HEK293 (cell line): ENCODE results near the gene TMEM208.

Experiments
- CTCF ChIA-PET: fragments of 350-600 bp; formaldehyde crosslinking; extraction: SDS; loops from one replicate; lab custom pipeline; 2021; ENCODE audit warnings: antibody characterized with exemption; lab: Yijun Ruan, JAX
- POLR2A ChIA-PET: fragments of 300-600 bp; formaldehyde crosslinking; extraction: SDS; loops from one replicate; lab custom pipeline; 2020; ENCODE audit warnings: antibody characterized with exemption, inconsistent platforms; lab: Yijun Ruan, JAX
- H3K27ac ChIP-seq: fragments of 200-500 bp; sonication (Bioruptor generic); 2 replicates; pipeline ENCODE4 v1.5.1; 2014; ENCODE audit warnings: low read depth, low read length, control low read depth, inconsistent platforms; ENCODE audit errors: extremely low read depth
- H3K36me3 ChIP-seq, 2 experiments: fragments of 200-500 bp in 1 of 2; sonication (Bioruptor generic) in 1 of 2; 1 replicate in 1 of 2; 2 replicates in 1 of 2; pipeline ENCODE4 v1.5.1; 2014 to 2017; ENCODE audit warnings: inconsistent platforms in 2 of 2, low read length in 2 of 2; ENCODE audit not compliant: control insufficient read depth in 2 of 2, insufficient read depth in 1 of 2
- H3K4me1 ChIP-seq: fragments of 200-500 bp; sonication (Bioruptor generic); 2 replicates; pipeline ENCODE4 v1.5.1; 2014; ENCODE audit warnings: mild to moderate bottlenecking, low read length, inconsistent platforms; ENCODE audit not compliant: control insufficient read depth, insufficient read depth
- H3K4me3 ChIP-seq: 2 replicates; pipeline ENCODE4 v1.5.1; 2011; ENCODE audit warnings: low read depth, mild to moderate bottlenecking, control low read depth, low read length, moderate library complexity
- H3K9me3 ChIP-seq: fragments of 200-500 bp; sonication (Bioruptor generic); 2 replicates; pipeline ENCODE4 v1.5.1; 2014; ENCODE audit warnings: low read depth, low read length, inconsistent platforms; ENCODE audit not compliant: control insufficient read depth, insufficient read depth
- HOXC10 ChIP-seq: sonication (generic); formaldehyde crosslinking; IDR thresholded peaks from 2 replicates; pipeline ENCODE4 v1.8.1; 2023; ENCODE audit warnings: mild to moderate bottlenecking, missing genetic modification reagents
- HOXD13 ChIP-seq: sonication (generic); formaldehyde crosslinking; IDR thresholded peaks from 2 replicates; pipeline ENCODE4 v1.8.0; 2022; ENCODE audit warnings: missing genetic modification reagents, borderline replicate concordance
- YY1 ChIP-seq: fragments of 450-650 bp; formaldehyde crosslinking; IDR thresholded peaks from 2 replicates; pipeline ENCODE4 v1.5.1; 2018; ENCODE audit warnings: missing biosample characterization, missing genetic modification characterization
- ZBTB17 ChIP-seq: fragments of 450-650 bp; formaldehyde crosslinking; IDR thresholded peaks from 2 replicates; pipeline ENCODE4 v1.5.1; 2016; ENCODE audit warnings: missing biosample characterization, missing genetic modification characterization
- ZIC2 ChIP-seq: fragments of 450-650 bp; formaldehyde crosslinking; IDR thresholded peaks from 2 replicates; pipeline ENCODE4 v1.5.1; 2016; ENCODE audit warnings: missing biosample characterization, missing genetic modification characterization
- ZNF23 ChIP-seq: fragments of 450-650 bp; formaldehyde crosslinking; IDR thresholded peaks from 2 replicates; pipeline ENCODE4 v1.5.1; 2016; ENCODE audit warnings: missing biosample characterization, missing genetic modification characterization, borderline replicate concordance
- ZNF239 ChIP-seq: fragments of 450-650 bp; formaldehyde crosslinking; IDR thresholded peaks from 2 replicates; pipeline ENCODE4 v1.5.1; 2016; ENCODE audit warnings: missing biosample characterization, missing genetic modification characterization
- ZNF37A ChIP-seq: fragments of 450-650 bp; IDR thresholded peaks from 2 replicates; pipeline ENCODE4 v1.5.1; 2018; ENCODE audit warnings: missing biosample characterization, missing genetic modification characterization
- ZNF473 ChIP-seq: fragments of 450-650 bp; formaldehyde crosslinking; IDR thresholded peaks from 2 replicates; pipeline ENCODE4 v1.5.1; 2017; ENCODE audit warnings: missing biosample characterization, missing genetic modification characterization
- ZNF585B ChIP-seq: fragments of 450-650 bp; formaldehyde crosslinking; IDR thresholded peaks from 2 replicates; pipeline ENCODE4 v1.5.1; 2016; ENCODE audit warnings: missing biosample characterization, missing genetic modification characterization
- ZNF623 ChIP-seq: fragments of 450-650 bp; formaldehyde crosslinking; IDR thresholded peaks from 2 replicates; pipeline ENCODE4 v1.5.1; 2016; ENCODE audit warnings: missing biosample characterization, missing genetic modification characterization
- ZNF629 ChIP-seq: fragments of 450-650 bp; formaldehyde crosslinking; IDR thresholded peaks from 2 replicates; pipeline ENCODE4 v1.5.1; 2017; ENCODE audit warnings: missing biosample characterization, missing genetic modification characterization
- ZNF677 ChIP-seq: fragments of 450-650 bp; IDR thresholded peaks from 2 replicates; pipeline ENCODE4 v1.5.0; 2018; ENCODE audit warnings: missing biosample characterization, mild to moderate bottlenecking, missing genetic modification characterization, moderate library complexity
- ZNF747 ChIP-seq: fragments of 450-650 bp; formaldehyde crosslinking; IDR thresholded peaks from 2 replicates; pipeline ENCODE4 v1.5.1; 2016; ENCODE audit warnings: missing biosample characterization, missing genetic modification characterization
- ZNF791 ChIP-seq: fragments of 450-650 bp; formaldehyde crosslinking; IDR thresholded peaks from 2 replicates; pipeline ENCODE4 v1.5.1; 2016; ENCODE audit warnings: missing biosample characterization, missing genetic modification characterization
- ZSCAN4 ChIP-seq: fragments of 450-650 bp; formaldehyde crosslinking; IDR thresholded peaks from 2 replicates; pipeline ENCODE4 v1.5.1; 2017; ENCODE audit warnings: missing biosample characterization, missing genetic modification characterization
- TF ChIP-seq, protein P1 (sequence below): fragments of 450-650 bp; formaldehyde crosslinking; IDR thresholded peaks from 2 replicates; pipeline ENCODE4 v1.5.1; 2017; ENCODE audit warnings: missing biosample characterization, missing genetic modification characterization
- TF ChIP-seq, protein P2 (sequence below): fragments of 450-650 bp; formaldehyde crosslinking; IDR thresholded peaks from 2 replicates; pipeline ENCODE4 v1.5.1; 2016; ENCODE audit warnings: missing biosample characterization, missing genetic modification characterization
- TF ChIP-seq, protein P3 (sequence below): fragments of 450-650 bp; formaldehyde crosslinking; conservative IDR thresholded peaks from 2 replicates; pipeline ENCODE4 v1.5.1; 2016; ENCODE audit warnings: low read depth, missing biosample characterization, missing genetic modification characterization

TMEM208 gene

GRCh38 chr16:67255553-67256221, 28.8 kb downstream of the TMEM208 start (continued):
- no peak for TF ChIP-seq YY1 (tag by site-specific recombination)
- no peak for TF ChIP-seq ZNF23 (tag by site-specific recombination)
- no peak for TF ChIP-seq ZNF585B (tag by site-specific recombination)

- Histone ChIP-seq H3K9me3 (no peaks in the 10 kb centered on the region), H3K36me3 (peaks cover 0 to 19% of the 10 kb centered on the region in 2 experiments; a peak in 1 of 3 replicates), H3K4me3 (no peak overlapping the region), H3K4me1 (no peaks in the 10 kb centered on the region), H3K27ac (no peak overlapping the region)
- ChIA-PET POLR2A (interaction anchor here (0.6 kb wide), 1 partner anchor 374 kb away, joined by 7 read pairs; no protein-coding TSS in a partner anchor), CTCF (interaction anchor here (2.7 kb wide), 1 partner anchor 28 kb away, joined by 12 read pairs; no protein-coding TSS in a partner anchor)
- TF ChIP-seq ZBTB17 (tag by site-specific recombination): no peak
- no peak for TF ChIP-seq ZIC2
- no peak for TF ChIP-seq ZNF791 (tag by site-specific recombination)
Measured at GRCh38 chr16:67256701-67257230, 29.8 kb downstream of the TMEM208 start.

- H3K4me3 ChIP-seq: no peak overlapping the region
- H3K27ac ChIP-seq: no peak overlapping the region
- H3K36me3 ChIP-seq: peaks cover 0 to 17% of the 10 kb centered on the region in 2 experiments; a peak in 1 of 3 replicates
- CTCF ChIA-PET: interaction anchor here (1.5 to 2.7 kb wide), 2 partner anchors 16 to 27 kb away, joined by 3 to 12 read pairs; no protein-coding TSS in a partner anchor
- no peaks in the 10 kb centered on the region for H3K4me1 ChIP-seq
- no peaks in the 10 kb centered on the region for H3K9me3 ChIP-seq
- TF ChIP-seq ZNF473 (tag by site-specific recombination) (no peak), HOXD13 (CRISPR knock-in tag) (no peak), ZNF37A (tag by site-specific recombination) (no peak), HOXC10 (CRISPR knock-in tag) (no peak)
- TF ChIP-seq, protein P1, sequence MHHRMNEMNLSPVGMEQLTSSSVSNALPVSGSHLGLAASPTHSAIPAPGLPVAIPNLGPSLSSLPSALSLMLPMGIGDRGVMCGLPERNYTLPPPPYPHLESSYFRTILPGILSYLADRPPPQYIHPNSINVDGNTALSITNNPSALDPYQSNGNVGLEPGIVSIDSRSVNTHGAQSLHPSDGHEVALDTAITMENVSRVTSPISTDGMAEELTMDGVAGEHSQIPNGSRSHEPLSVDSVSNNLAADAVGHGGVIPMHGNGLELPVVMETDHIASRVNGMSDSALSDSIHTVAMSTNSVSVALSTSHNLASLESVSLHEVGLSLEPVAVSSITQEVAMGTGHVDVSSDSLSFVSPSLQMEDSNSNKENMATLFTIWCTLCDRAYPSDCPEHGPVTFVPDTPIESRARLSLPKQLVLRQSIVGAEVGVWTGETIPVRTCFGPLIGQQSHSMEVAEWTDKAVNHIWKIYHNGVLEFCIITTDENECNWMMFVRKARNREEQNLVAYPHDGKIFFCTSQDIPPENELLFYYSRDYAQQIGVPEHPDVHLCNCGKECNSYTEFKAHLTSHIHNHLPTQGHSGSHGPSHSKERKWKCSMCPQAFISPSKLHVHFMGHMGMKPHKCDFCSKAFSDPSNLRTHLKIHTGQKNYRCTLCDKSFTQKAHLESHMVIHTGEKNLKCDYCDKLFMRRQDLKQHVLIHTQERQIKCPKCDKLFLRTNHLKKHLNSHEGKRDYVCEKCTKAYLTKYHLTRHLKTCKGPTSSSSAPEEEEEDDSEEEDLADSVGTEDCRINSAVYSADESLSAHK (tag by site-specific recombination): no peak
- TF ChIP-seq, all 188 proteins: peak for 0
- POLR2A ChIA-PET: interaction anchor here (0.6 kb wide), 1 partner anchor 374 kb away, joined by 7 read pairs; no protein-coding TSS in a partner anchor
Measured at GRCh38 chr16:67257486-67258160, 30.7 kb downstream of the TMEM208 start.

DNA sequence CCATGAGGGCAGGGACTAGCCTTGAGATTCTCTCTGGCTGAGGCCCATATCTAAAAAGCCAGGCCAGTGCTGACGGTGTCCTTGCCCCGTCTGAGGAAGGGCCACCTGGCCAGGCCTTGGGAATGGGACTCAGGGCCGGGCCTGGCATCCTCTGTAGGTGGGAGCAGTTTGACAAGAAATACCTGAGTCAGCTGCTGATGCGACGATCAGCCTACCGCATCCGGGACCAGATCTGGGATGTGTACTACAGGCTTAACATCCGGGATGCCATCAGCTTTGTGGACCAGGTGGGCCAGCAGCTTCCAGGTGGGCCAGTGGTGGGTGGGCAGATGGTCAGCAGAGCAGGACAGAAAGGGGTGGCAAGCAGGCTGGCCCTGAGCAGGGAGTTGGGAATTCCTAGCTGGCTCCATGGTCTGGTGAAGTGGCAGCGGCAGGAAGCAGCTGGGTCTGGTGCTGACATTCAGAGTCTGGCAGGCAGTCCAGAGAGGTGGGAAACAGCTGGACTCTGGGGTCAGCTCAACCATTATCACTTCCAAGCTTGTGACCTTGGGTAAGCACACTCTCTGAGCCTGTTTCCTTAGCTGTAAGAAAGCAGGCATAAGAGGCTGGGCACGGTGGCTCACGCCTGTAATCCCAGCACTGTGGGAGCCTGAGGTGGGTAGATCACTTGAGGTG, 31.4 kb downstream of the TMEM208 start:
- Histone ChIP-seq H3K9me3 (no peaks in the 10 kb centered on the region), H3K4me3 (no peak overlapping the region), H3K36me3 (peaks cover 0 to 13% of the 10 kb centered on the region in 2 experiments; a peak in 2 of 3 replicates), H3K4me1 (no peaks in the 10 kb centered on the region), H3K27ac (no peak overlapping the region)
- CTCF ChIA-PET: interaction anchor here (1.5 to 2.7 kb wide), 2 partner anchors 16 to 26 kb away, joined by 3 to 12 read pairs; no protein-coding TSS in a partner anchor
- POLR2A ChIA-PET: interaction anchor here (0.6 kb wide), 1 partner anchor 13 kb away, joined by 4 read pairs; no protein-coding TSS in a partner anchor
- TF ChIP-seq ZNF791 (tag by site-specific recombination) (no peak), ZNF239 (tag by site-specific recombination) (no peak), ZNF747 (tag by site-specific recombination) (no peak), ZNF623 (tag by site-specific recombination) (no peak), ZNF629 (tag by site-specific recombination) (no peak), ZNF677 (tag by site-specific recombination) (no peak), ZSCAN4 (no peak)
- TF ChIP-seq, protein P2, sequence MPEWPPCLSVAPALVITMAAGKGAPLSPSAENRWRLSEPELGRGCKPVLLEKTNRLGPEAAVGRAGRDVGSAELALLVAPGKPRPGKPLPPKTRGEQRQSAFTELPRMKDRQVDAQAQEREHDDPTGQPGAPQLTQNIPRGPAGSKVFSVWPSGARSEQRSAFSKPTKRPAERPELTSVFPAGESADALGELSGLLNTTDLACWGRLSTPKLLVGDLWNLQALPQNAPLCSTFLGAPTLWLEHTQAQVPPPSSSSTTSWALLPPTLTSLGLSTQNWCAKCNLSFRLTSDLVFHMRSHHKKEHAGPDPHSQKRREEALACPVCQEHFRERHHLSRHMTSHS (tag by site-specific recombination): no peak
- TF ChIP-seq, protein P3, sequence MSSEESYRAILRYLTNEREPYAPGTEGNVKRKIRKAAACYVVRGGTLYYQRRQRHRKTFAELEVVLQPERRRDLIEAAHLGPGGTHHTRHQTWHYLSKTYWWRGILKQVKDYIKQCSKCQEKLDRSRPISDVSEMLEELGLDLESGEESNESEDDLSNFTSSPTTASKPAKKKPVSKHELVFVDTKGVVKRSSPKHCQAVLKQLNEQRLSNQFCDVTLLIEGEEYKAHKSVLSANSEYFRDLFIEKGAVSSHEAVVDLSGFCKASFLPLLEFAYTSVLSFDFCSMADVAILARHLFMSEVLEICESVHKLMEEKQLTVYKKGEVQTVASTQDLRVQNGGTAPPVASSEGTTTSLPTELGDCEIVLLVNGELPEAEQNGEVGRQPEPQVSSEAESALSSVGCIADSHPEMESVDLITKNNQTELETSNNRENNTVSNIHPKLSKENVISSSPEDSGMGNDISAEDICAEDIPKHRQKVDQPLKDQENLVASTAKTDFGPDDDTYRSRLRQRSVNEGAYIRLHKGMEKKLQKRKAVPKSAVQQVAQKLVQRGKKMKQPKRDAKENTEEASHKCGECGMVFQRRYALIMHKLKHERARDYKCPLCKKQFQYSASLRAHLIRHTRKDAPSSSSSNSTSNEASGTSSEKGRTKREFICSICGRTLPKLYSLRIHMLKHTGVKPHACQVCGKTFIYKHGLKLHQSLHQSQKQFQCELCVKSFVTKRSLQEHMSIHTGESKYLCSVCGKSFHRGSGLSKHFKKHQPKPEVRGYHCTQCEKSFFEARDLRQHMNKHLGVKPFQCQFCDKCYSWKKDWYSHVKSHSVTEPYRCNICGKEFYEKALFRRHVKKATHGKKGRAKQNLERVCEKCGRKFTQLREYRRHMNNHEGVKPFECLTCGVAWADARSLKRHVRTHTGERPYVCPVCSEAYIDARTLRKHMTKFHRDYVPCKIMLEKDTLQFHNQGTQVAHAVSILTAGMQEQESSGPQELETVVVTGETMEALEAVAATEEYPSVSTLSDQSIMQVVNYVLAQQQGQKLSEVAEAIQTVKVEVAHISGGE (tag by site-specific recombination): no peak
